Suprapubic skin (tissue), 4 donors: ENCODE measurements around the gene AKIP1. TPM values are rescaled to one million over a fixed set of nuclear protein-coding genes. Genes with fewer than 3 reads are reported as not detected.

Source experiments
- DNase-seq, 2 donors: peaks; one replicate each; pipeline ENCODE4 v3.0.0-alpha.2; 2019; ENCODE audit warnings: low spot score in 2 of 2
- H3K27ac ChIP-seq: fragments of 200-600 bp; sonication (generic); one replicate; pipeline ENCODE4 v1.5.1; 2019
- H3K27me3 ChIP-seq: fragments of 200-600 bp; sonication (generic); one replicate; pipeline ENCODE4 v1.5.1; 2019
- H3K36me3 ChIP-seq: fragments of 200-600 bp; sonication (generic); one replicate; pipeline ENCODE4 v1.5.1; 2019
- H3K4me1 ChIP-seq: fragments of 200-600 bp; sonication (generic); one replicate; pipeline ENCODE4 v1.5.1; 2019
- H3K4me3 ChIP-seq: fragments of 200-600 bp; sonication (generic); one replicate; pipeline ENCODE4 v1.5.1; 2019; ENCODE audit warnings: mild to moderate bottlenecking
- H3K9me3 ChIP-seq: fragments of 200-600 bp; sonication (generic); one replicate; pipeline ENCODE4 v1.5.1; 2019
- CTCF ChIP-seq, 2 donors: fragments of 200-600 bp in 1 of 2; fragments of 450-650 bp in 1 of 2; sonication (generic) in 1 of 2; IDR thresholded peaks; one replicate each; pipeline ENCODE4 v1.5.1; 2016 to 2019; ENCODE audit warnings: antibody characterized with exemption in 2 of 2, mild to moderate bottlenecking in 1 of 2, moderate library complexity in 1 of 2
- EP300 ChIP-seq: sonication (generic); formaldehyde crosslinking; IDR thresholded peaks from one replicate; pipeline ENCODE4 v1.6.1; 2017; ENCODE audit warnings: antibody characterized with exemption
- POLR2A ChIP-seq, 2 donors: fragments of 450-650 bp; IDR thresholded peaks; one replicate each; pipeline ENCODE4 v1.6.1; 2017; ENCODE audit warnings: antibody characterized with exemption in 2 of 2, mild to moderate bottlenecking in 2 of 2, moderate library complexity in 2 of 2
- POLR2AphosphoS5 ChIP-seq, 3 donors: sonication (generic); formaldehyde crosslinking; IDR thresholded peaks; one replicate each; pipeline ENCODE4 v1.6.1; 2017; ENCODE audit warnings: antibody characterized with exemption in 3 of 3
- WGBS: methylation state at CpG from one replicate; pipeline ENCODE4 v1.1.5; 2018; 5-methylcytosine and 5-hydroxymethylcytosine counted together
- total RNA-seq, 4 donors: library from RNA; depleted of rRNA; stranded (reverse); fragments of >200 nt; gene quantifications; one replicate each; pipeline ENCODE4 v1.1.0, GENCODE V29; 2016

Gene AKIP1
- total RNA-seq, 4 donors from 2014 or later, result 4.6 to 15.7 (median 11.3) TPM

DNA sequence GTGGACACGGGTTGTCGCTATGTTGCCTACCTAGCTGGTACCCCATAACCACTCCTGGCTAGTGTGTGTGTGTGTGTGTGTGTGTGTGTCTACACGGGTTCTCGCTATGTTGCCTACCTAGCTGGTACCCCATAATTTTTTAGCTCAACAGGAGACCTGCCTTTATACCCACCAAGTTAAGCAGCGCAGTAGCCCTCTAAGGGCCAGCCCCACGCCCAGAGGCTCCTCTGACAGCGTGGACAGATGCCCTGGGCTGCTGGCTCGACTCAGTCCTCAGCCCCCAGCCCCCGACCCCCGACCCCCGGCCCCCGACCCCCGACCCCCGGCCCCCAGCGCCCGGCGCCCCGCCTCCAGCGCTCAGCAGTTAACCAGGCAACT is 351 bp upstream of the AKIP1 start:
- no peak for DNase-seq
- TF ChIP-seq POLR2AphosphoS5 (IDR thresholded peaks at IDR 0.05) (no peak), EP300 (no peak), CTCF (IDR thresholded peaks at IDR 0.05) (no peak), POLR2A (IDR thresholded peaks at IDR 0.05) (no peak)
- H3K4me3 ChIP-seq, result peak overlapping the region; percentile 85
- no peaks in the 10 kb centered on the region for H3K27me3 ChIP-seq
- peaks cover 36% of the 10 kb centered on the region for H3K4me1 ChIP-seq
- H3K27ac ChIP-seq, result peak overlapping the region; percentile 85
- WGBS, result no CpG with 5 or more reads among the region's 19 CpGs
- no peaks in the 10 kb centered on the region for H3K36me3 ChIP-seq
- no peaks in the 10 kb centered on the region for H3K9me3 ChIP-seq

- 25% methylated on average over 9 of the region's 9 CpGs for WGBS
- H3K4me3 ChIP-seq, result peak overlapping the region; percentile 23
- peaks cover 24% of the 10 kb centered on the region for H3K36me3 ChIP-seq
- no peak for DNase-seq
- peaks cover 40% of the 10 kb centered on the region for H3K4me1 ChIP-seq
- no peaks in the 10 kb centered on the region for H3K27me3 ChIP-seq
- H3K9me3 ChIP-seq, result no peaks in the 10 kb centered on the region
- peak overlapping the region; percentile 56 for H3K27ac ChIP-seq
- TF ChIP-seq CTCF (IDR thresholded peaks at IDR 0.05) (peak in 1 of 2 donors; percentile 41), EP300 (no peak), POLR2A (IDR thresholded peaks at IDR 0.05) (no peak), POLR2AphosphoS5 (IDR thresholded peaks at IDR 0.05) (no peak)
Measured at GRCh38 chr11:8913961-8914660, 3.1 kb downstream of the AKIP1 start.

- no peak for DNase-seq
Measured at GRCh38 chr11:8914661-8915018, 3.7 kb downstream of the AKIP1 start.

GRCh38 chr11:8917157-8917825 is 6.3 kb downstream of the AKIP1 start:
- WGBS, result 60% methylated on average over 5 of the region's 5 CpGs
- no peak for DNase-seq
- peak overlapping the region; percentile 15 for H3K27ac ChIP-seq
- no peaks in the 10 kb centered on the region for H3K9me3 ChIP-seq
- no peak overlapping the region for H3K4me3 ChIP-seq
- H3K36me3 ChIP-seq, result peaks cover 56% of the 10 kb centered on the region
- TF ChIP-seq CTCF (IDR thresholded peaks at IDR 0.05) (no peak), EP300 (no peak), POLR2A (IDR thresholded peaks at IDR 0.05) (no peak), POLR2AphosphoS5 (IDR thresholded peaks at IDR 0.05) (no peak)
- H3K27me3 ChIP-seq, result no peaks in the 10 kb centered on the region
- H3K4me1 ChIP-seq, result peaks cover 21% of the 10 kb centered on the region

More at GRCh38 chr11:8914661-8915018, 3.7 kb downstream of the AKIP1 start:
- H3K4me3 ChIP-seq, result peak overlapping the region; percentile 23
- no peaks in the 10 kb centered on the region for H3K27me3 ChIP-seq
- peaks cover 37% of the 10 kb centered on the region for H3K4me1 ChIP-seq
- no peak overlapping the region for H3K27ac ChIP-seq
- H3K36me3 ChIP-seq, result peaks cover 29% of the 10 kb centered on the region
- TF ChIP-seq POLR2A (IDR thresholded peaks at IDR 0.05) (no peak), EP300 (no peak), CTCF (IDR thresholded peaks at IDR 0.05) (no peak), POLR2AphosphoS5 (IDR thresholded peaks at IDR 0.05) (no peak)
- 62% methylated on average over 4 of the region's 4 CpGs for WGBS
- H3K9me3 ChIP-seq, result no peaks in the 10 kb centered on the region

- 82% methylated on average over 5 of the region's 5 CpGs for WGBS
- peaks cover 47% of the 10 kb centered on the region for H3K36me3 ChIP-seq
- H3K4me3 ChIP-seq, result no peak overlapping the region
- H3K9me3 ChIP-seq, result no peaks in the 10 kb centered on the region
- H3K27ac ChIP-seq, result no peak overlapping the region
- DNase-seq, result no peak
- peaks cover under 1% of the 10 kb centered on the region for H3K4me1 ChIP-seq
- no peak for TF ChIP-seq POLR2A (IDR thresholded peaks at IDR 0.05)
- no peak for TF ChIP-seq POLR2AphosphoS5 (IDR thresholded peaks at IDR 0.05)
- no peak for TF ChIP-seq CTCF (IDR thresholded peaks at IDR 0.05)
- no peak for TF ChIP-seq EP300
- H3K27me3 ChIP-seq, result no peaks in the 10 kb centered on the region
Measured at GRCh38 chr11:8922691-8923090, 11.7 kb downstream of the AKIP1 start.
